Sigmoid colon (tissue), 7 donors: ENCODE measurements around the gene SPART. TPM values are rescaled to one million over a fixed set of nuclear protein-coding genes. Genes with fewer than 3 reads are reported as not detected.
A peak's percentile ranks its signal among the peaks of the same experiment; 100 is the strongest.

Source experiments
- DNase-seq: peaks from one replicate; pipeline ENCODE4 v3.0.0-alpha.2; 2019
- H3K27ac ChIP-seq, 4 donors: fragments of 200-600 bp; sonication (generic); one replicate each; pipeline ENCODE4 v1.5.1; 2016 to 2019; ENCODE audit warnings: mild to moderate bottlenecking in 1 of 4
- H3K27me3 ChIP-seq, 3 donors: fragments of 200-600 bp; sonication (generic); one replicate each; pipeline ENCODE4 v1.5.1; 2019; ENCODE audit warnings: mild to moderate bottlenecking in 1 of 3
- H3K36me3 ChIP-seq, 4 donors: fragments of 200-600 bp; sonication (generic); one replicate each; pipeline ENCODE4 v1.5.1; 2016 to 2019
- H3K4me1 ChIP-seq, 4 donors: fragments of 200-600 bp; sonication (generic); one replicate each; pipeline ENCODE4 v1.5.1; 2017 to 2019
- H3K4me3 ChIP-seq, 4 donors: fragments of 200-600 bp; sonication (generic); one replicate each; pipeline ENCODE4 v1.5.1; 2017 to 2019; ENCODE audit warnings: mild to moderate bottlenecking in 2 of 4, moderate library complexity in 1 of 4
- H3K9me3 ChIP-seq, 4 donors: fragments of 200-600 bp in 3 of 4; sonication (generic) in 3 of 4; one replicate each; pipeline versions ENCODE4 v1.5.1 to v1.6.1; 2013 to 2019
- EP300 ChIP-seq, 4 donors: sonication (generic); formaldehyde crosslinking; IDR thresholded peaks; one replicate each; pipeline ENCODE4 v1.6.1; 2017; ENCODE audit warnings: antibody characterized with exemption in 4 of 4
- POLR2A ChIP-seq, 2 donors: fragments of 450-650 bp; IDR thresholded peaks; one replicate each; pipeline ENCODE4 v1.6.1; 2016; ENCODE audit warnings: antibody characterized with exemption in 2 of 2, mild to moderate bottlenecking in 2 of 2, moderate library complexity in 2 of 2
- POLR2AphosphoS5 ChIP-seq, 4 donors: sonication (generic); formaldehyde crosslinking; IDR thresholded peaks; one replicate each; pipeline ENCODE4 v1.6.1; 2017; ENCODE audit warnings: antibody characterized with exemption in 4 of 4
- WGBS, 2 donors: extraction: QIAGEN DNeasy Blood & Tissue Kit; methylation state at CpG; one replicate each; pipeline ENCODE4 v1.1.7; 2013; 5-methylcytosine and 5-hydroxymethylcytosine counted together
- intact Hi-C: fragments of 100-400 bp; cut with DNase I; formaldehyde crosslinking; loops from one replicate; pipeline ENCODE4 v1.15.1; 2023
- polyA plus RNA-seq, 3 donors: library from polyadenylated mRNA; stranded (reverse); fragments of 200-250 nt; gene quantifications; one replicate each; pipeline ENCODE4 v1.2.3, GENCODE V29; 2013
- total RNA-seq, 4 donors: library from RNA; depleted of rRNA; stranded (reverse); fragments of >200 nt; gene quantifications; one replicate each; pipeline ENCODE4 v1.1.0, GENCODE V29; 2016
- TF ChIP-seq, protein P1 (sequence below), 4 experiments: fragments of 450-650 bp in 3 of 4; fragments of 200-600 bp in 1 of 4; IDR thresholded peaks; one replicate each; pipeline ENCODE4 v1.5.1; 2016 to 2019; ENCODE audit warnings: antibody characterized with exemption in 4 of 4, mild to moderate bottlenecking in 3 of 4, moderate library complexity in 2 of 4
- donor health status: healthy with polysubstance abuse.
- donor health status: Bipolar disorder and iron deficiency.
- donor health status: healthy.

Gene SPART
- total and polyA plus RNA-seq, 7 donors = 4.6 to 99.9 (median 83.2) TPM

DNA sequence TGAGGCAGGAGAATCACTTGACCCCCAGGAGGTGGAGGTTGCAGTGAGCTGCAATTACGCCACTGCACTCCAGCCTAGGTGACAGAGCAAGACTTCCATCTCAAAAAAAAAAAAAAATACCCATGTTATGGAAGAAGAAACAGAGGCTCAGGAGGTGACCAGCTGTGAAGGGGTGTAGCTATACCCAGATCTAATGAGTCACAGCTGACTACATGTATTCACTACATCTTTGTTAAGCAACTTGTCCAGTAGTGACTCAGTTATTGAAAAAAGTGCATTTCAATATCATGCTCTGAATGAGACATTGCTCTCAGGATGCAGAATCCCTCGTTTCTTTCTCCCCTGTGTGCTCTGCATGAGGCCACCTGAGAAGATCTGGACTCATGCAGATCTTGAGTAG, 16.1 kb upstream of the SPART start:
- no peak overlapping the region for H3K4me3 ChIP-seq
- no peak for TF ChIP-seq POLR2A (IDR thresholded peaks at IDR 0.05)
- TF ChIP-seq EP300 (IDR thresholded peaks at IDR 0.05) = no peak
- TF ChIP-seq POLR2AphosphoS5 (IDR thresholded peaks at IDR 0.05) = peak in 1 of 4 donors; percentile 16
- intact Hi-C loops = no loop called here
- H3K27ac ChIP-seq = no peak overlapping the region
- 77 to 85% methylated on average over 2 of the region's 2 CpGs for WGBS, 2 donors
- peaks cover 0 to 22% (median 16%) of the 10 kb centered on the region in 4 donors for H3K4me1 ChIP-seq
- no peaks in the 10 kb centered on the region for H3K9me3 ChIP-seq
- H3K36me3 ChIP-seq = peaks cover 0 to 3% (median 0%) of the 10 kb centered on the region in 4 donors
- DNase-seq = no peak
- no peaks in the 10 kb centered on the region for H3K27me3 ChIP-seq

DNA sequence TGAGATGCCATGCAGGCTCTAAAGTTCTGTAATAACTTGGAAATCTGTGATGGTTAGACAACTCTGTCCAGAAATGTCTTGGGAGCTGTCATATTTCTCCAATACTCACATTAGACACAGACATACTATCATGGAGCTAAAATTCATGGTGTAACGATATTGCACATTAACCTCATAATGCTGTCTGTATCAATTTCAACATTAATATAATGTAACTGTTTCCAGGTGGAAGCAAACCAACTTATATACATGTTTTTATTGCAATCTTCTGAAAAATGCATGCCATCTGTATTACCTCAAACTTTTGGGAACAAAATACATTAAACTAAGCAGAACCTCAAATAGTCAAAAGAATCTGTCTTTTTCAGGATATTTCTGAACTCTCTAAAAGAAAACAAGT, 14.7 kb upstream of the SPART start:
- H3K9me3 ChIP-seq = no peaks in the 10 kb centered on the region
- DNase-seq = no peak
- WGBS, 2 donors = 65 to 75% methylated on average over 1 of the region's 1 CpG
- no peak overlapping the region for H3K27ac ChIP-seq
- TF ChIP-seq EP300 (IDR thresholded peaks at IDR 0.05) (no peak), POLR2A (IDR thresholded peaks at IDR 0.05) (no peak), POLR2AphosphoS5 (IDR thresholded peaks at IDR 0.05) (no peak)
- TF ChIP-seq, protein P1, sequence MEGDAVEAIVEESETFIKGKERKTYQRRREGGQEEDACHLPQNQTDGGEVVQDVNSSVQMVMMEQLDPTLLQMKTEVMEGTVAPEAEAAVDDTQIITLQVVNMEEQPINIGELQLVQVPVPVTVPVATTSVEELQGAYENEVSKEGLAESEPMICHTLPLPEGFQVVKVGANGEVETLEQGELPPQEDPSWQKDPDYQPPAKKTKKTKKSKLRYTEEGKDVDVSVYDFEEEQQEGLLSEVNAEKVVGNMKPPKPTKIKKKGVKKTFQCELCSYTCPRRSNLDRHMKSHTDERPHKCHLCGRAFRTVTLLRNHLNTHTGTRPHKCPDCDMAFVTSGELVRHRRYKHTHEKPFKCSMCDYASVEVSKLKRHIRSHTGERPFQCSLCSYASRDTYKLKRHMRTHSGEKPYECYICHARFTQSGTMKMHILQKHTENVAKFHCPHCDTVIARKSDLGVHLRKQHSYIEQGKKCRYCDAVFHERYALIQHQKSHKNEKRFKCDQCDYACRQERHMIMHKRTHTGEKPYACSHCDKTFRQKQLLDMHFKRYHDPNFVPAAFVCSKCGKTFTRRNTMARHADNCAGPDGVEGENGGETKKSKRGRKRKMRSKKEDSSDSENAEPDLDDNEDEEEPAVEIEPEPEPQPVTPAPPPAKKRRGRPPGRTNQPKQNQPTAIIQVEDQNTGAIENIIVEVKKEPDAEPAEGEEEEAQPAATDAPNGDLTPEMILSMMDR (IDR thresholded peaks at IDR 0.05) = no peak
- no peak overlapping the region for H3K4me3 ChIP-seq
- intact Hi-C loops = no loop called here
- no peaks in the 10 kb centered on the region for H3K27me3 ChIP-seq
- peaks cover 0 to 31% (median 25%) of the 10 kb centered on the region in 4 donors for H3K4me1 ChIP-seq
- peaks cover 0 to 3% (median 0%) of the 10 kb centered on the region in 4 donors for H3K36me3 ChIP-seq

DNA sequence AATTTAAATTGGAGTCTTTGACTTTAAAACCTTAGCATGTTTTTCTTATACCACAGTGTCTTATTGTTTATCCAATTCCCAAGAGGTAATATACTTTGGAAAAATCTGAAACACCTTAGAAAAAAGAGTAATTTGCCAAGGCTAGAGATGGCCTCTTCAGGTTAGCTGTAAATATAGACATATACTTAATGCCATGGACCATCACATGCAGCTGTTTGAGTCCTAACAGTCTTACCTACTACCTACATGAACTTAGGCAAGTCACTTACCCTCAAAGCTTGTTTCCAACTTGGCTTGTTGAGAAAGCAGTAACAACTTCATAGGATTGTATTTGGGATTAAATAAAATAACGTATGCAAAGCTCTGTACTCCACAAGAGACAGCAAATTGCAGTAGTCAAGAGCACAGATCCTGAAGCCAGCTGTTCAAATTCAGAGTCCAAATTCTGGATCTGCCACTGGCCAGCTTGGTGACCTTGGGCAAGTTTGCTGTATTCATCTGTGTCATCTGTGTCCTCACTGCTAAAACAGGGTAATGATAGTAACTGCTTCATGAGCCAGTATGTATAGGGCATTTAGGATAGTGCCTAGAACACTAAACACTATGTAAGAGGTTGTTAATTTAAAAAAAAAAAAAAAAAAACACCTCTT, 13.2 kb upstream of the SPART start:
- Histone ChIP-seq H3K9me3 (no peaks in the 10 kb centered on the region), H3K4me1 (peaks cover 0 to 33% (median 25%) of the 10 kb centered on the region in 4 donors), H3K27me3 (no peaks in the 10 kb centered on the region), H3K4me3 (no peak overlapping the region), H3K27ac (peak overlapping the region in 3 of 4 donors; percentile 56 to 68 (median 67)), H3K36me3 (no peaks in the 10 kb centered on the region)
- no peak for TF ChIP-seq POLR2AphosphoS5 (IDR thresholded peaks at IDR 0.05)
- no peak for TF ChIP-seq POLR2A (IDR thresholded peaks at IDR 0.05)
- no peak for TF ChIP-seq EP300 (IDR thresholded peaks at IDR 0.05)
- TF ChIP-seq, protein P1 (IDR thresholded peaks at IDR 0.05) = no peak
- DNase-seq = no peak
- intact Hi-C loops = no loop called here
- WGBS, 2 donors = 33 to 86% methylated on average over 1 of the region's 1 CpG

DNA sequence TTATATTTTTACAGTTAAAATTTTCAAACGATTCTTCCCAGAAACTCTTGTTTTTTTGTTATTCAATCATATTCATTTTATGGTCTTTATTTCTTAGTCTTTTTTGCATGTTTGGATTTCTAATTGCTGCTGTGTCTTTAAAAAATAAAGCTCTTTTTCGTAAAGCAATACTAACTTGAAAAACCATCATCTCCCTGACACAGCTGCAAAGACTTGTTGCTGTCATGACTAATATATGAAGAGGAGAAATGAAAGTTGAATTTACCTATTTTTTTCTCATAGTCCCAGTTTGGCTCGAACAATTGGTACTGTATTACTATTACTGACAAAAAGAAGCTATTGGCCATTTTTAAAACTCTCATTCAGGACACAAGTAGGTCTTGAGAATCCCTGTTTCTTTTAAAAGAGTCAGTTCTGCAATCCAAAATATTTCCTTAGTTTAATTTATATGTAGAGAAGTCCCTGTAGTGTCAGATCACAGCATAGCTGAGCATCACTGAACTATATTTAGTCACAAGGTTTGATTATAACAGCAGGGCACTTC, 12.1 kb upstream of the SPART start:
- Histone ChIP-seq H3K4me1 (peaks cover 0 to 34% (median 25%) of the 10 kb centered on the region in 4 donors), H3K27ac (peak overlapping the region in 3 of 4 donors; percentile 56 to 68 (median 67)), H3K36me3 (no peaks in the 10 kb centered on the region), H3K4me3 (no peak overlapping the region), H3K27me3 (no peaks in the 10 kb centered on the region), H3K9me3 (no peaks in the 10 kb centered on the region)
- 82 to 84% methylated on average over 3 of the region's 3 CpGs for WGBS, 2 donors
- no peak for DNase-seq
- TF ChIP-seq, protein P1 (IDR thresholded peaks at IDR 0.05) = no peak
- no peak for TF ChIP-seq EP300 (IDR thresholded peaks at IDR 0.05)
- TF ChIP-seq POLR2AphosphoS5 (IDR thresholded peaks at IDR 0.05) = no peak
- no peak for TF ChIP-seq POLR2A (IDR thresholded peaks at IDR 0.05)
- intact Hi-C loops = no loop called here

DNA sequence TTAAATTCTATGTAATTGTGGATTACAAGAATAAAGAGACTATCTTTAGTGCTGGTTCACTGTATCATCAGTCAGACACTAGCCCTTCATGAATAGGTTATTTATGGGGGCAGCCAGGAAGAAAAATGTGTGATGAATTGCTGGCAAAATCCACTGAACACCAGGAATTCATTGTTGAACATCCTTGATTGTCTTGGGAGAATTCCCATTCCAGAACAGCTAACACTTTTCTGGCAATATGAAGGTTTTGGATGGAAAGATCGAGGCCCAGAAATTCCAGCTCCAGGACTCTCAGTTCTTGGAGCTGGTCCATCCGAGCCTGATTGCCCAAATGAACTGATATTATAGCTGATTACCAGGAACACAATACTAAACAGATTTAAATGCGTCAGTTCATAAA, 11.5 kb upstream of the SPART start:
- DNase-seq = peak; percentile 78
- H3K36me3 ChIP-seq = no peaks in the 10 kb centered on the region
- no peaks in the 10 kb centered on the region for H3K27me3 ChIP-seq
- no peak overlapping the region for H3K4me3 ChIP-seq
- peaks cover 0 to 40% (median 27%) of the 10 kb centered on the region in 4 donors for H3K4me1 ChIP-seq
- peak overlapping the region; percentile 23 to 68 (median 62) for H3K27ac ChIP-seq
- intact Hi-C loops = no loop called here
- WGBS, 2 donors = 72 to 78% methylated on average over 3 of the region's 3 CpGs
- H3K9me3 ChIP-seq = no peaks in the 10 kb centered on the region
- TF ChIP-seq, protein P1 (IDR thresholded peaks at IDR 0.05) = no peak
- peak in 3 of 4 donors; percentile 33 to 46 (median 43) for TF ChIP-seq POLR2AphosphoS5 (IDR thresholded peaks at IDR 0.05)
